ENCODE measurements around the gene MYF6.

DNA sequence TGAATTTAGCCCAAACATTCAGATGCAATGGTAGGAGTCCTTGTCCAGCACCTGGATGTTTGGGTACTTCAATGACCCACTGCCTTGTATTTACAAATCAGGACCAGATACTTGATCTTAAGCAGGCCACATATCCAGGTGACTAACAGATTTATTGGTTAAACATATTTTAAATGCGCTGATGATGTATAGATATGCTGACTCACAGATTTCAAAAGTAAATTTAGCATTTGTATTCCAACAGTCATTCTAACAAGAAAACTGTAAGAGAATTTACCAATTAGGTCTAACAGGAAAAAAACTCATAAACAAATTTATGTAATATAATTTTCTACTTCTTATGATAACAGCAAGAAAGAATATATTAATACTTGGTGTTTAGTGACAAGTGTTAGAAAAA lies 29.4 kb upstream of the MYF6 start:
- TF ChIP-seq, protein P1, sequence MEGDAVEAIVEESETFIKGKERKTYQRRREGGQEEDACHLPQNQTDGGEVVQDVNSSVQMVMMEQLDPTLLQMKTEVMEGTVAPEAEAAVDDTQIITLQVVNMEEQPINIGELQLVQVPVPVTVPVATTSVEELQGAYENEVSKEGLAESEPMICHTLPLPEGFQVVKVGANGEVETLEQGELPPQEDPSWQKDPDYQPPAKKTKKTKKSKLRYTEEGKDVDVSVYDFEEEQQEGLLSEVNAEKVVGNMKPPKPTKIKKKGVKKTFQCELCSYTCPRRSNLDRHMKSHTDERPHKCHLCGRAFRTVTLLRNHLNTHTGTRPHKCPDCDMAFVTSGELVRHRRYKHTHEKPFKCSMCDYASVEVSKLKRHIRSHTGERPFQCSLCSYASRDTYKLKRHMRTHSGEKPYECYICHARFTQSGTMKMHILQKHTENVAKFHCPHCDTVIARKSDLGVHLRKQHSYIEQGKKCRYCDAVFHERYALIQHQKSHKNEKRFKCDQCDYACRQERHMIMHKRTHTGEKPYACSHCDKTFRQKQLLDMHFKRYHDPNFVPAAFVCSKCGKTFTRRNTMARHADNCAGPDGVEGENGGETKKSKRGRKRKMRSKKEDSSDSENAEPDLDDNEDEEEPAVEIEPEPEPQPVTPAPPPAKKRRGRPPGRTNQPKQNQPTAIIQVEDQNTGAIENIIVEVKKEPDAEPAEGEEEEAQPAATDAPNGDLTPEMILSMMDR (IDR thresholded peaks at IDR 0.05), result no peak
- no peak for TF ChIP-seq POLR2A (IDR thresholded peaks at IDR 0.05)
